ENCODE measurements around the gene JAG1. TPM values are rescaled to one million over a fixed set of nuclear protein-coding genes. Genes with fewer than 3 reads are reported as not detected.
"Not testable (repeated sequence)": the region's sequence is repeated elsewhere in the genome, so short reads cannot be mapped to it uniquely, and the experiment has no call there.

JAG1 gene
- total RNA-seq, 1 donor from 2014 or later: 172 TPM

DNA sequence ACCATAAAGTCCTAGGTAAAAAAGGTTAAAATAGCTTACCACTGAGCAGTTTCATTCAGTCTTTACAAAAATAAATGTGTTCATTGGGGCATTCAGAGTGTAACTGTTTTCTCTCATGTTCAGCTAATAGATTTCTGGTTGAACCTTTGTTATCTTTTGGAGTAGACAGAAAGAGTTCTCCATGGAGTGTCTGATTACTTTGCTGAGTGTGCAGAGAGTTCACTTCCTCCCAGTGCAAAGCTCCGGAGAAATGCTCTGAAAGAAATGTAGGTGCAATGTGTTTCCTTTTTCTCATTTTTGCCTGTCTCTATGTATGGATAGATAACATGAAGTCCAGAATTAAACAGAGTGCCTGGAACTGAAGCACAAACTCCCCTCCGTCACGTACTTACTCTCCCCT is 52.6 kb downstream of the JAG1 start:
- DNase-seq (ENCODE audit: low spot score): no peak
- TF ChIP-seq, protein P1, sequence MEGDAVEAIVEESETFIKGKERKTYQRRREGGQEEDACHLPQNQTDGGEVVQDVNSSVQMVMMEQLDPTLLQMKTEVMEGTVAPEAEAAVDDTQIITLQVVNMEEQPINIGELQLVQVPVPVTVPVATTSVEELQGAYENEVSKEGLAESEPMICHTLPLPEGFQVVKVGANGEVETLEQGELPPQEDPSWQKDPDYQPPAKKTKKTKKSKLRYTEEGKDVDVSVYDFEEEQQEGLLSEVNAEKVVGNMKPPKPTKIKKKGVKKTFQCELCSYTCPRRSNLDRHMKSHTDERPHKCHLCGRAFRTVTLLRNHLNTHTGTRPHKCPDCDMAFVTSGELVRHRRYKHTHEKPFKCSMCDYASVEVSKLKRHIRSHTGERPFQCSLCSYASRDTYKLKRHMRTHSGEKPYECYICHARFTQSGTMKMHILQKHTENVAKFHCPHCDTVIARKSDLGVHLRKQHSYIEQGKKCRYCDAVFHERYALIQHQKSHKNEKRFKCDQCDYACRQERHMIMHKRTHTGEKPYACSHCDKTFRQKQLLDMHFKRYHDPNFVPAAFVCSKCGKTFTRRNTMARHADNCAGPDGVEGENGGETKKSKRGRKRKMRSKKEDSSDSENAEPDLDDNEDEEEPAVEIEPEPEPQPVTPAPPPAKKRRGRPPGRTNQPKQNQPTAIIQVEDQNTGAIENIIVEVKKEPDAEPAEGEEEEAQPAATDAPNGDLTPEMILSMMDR (IDR thresholded peaks at IDR 0.05; ENCODE audit: unreplicated experiment): no peak
- peaks cover 7% of the 10 kb centered on the region for H3K36me3 Mint-ChIP-seq (ENCODE audit: low read depth, unreplicated experiment)
- H3K27ac Mint-ChIP-seq (ENCODE audit: unreplicated experiment): no peak overlapping the region
- H3K27me3 Mint-ChIP-seq (ENCODE audit: unreplicated experiment): no peaks in the 10 kb centered on the region
- H3K9me3 Mint-ChIP-seq (ENCODE audit: unreplicated experiment): no peaks in the 10 kb centered on the region
- no peak overlapping the region for H3K4me3 Mint-ChIP-seq (ENCODE audit: unreplicated experiment)
- H3K4me1 Mint-ChIP-seq (ENCODE audit: unreplicated experiment): peaks cover 35% of the 10 kb centered on the region

DNA sequence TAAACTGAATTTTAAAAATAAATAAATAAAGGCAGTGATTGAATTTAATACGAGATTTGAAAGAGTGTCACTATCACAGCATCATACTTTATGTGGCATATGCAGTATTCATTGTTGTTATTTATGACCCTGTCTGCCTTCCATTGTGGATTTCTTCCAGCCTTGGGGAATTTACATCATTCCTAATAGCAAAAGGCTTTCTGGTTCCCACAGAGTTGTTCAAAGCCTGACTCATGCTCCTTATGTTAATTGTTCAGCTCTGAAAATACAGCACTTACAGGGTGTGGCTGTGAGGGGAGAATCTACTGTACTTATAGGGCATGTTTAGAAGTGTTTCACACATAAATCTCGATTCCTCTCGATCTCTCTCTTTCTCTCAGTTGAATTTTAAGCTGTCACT is 54.4 kb downstream of the JAG1 start:
- Mint-ChIP-seq H3K27me3 (ENCODE audit: unreplicated experiment) (no peaks in the 10 kb centered on the region), H3K36me3 (ENCODE audit: low read depth, unreplicated experiment) (peaks cover 7% of the 10 kb centered on the region), H3K4me3 (ENCODE audit: unreplicated experiment) (no peak overlapping the region), H3K9me3 (ENCODE audit: unreplicated experiment) (no peaks in the 10 kb centered on the region), H3K27ac (ENCODE audit: unreplicated experiment) (no peak overlapping the region), H3K4me1 (ENCODE audit: unreplicated experiment) (peaks cover 27% of the 10 kb centered on the region)
- no peak for DNase-seq (ENCODE audit: low spot score)
- TF ChIP-seq, protein P1 (IDR thresholded peaks at IDR 0.05; ENCODE audit: unreplicated experiment): no peak

DNA sequence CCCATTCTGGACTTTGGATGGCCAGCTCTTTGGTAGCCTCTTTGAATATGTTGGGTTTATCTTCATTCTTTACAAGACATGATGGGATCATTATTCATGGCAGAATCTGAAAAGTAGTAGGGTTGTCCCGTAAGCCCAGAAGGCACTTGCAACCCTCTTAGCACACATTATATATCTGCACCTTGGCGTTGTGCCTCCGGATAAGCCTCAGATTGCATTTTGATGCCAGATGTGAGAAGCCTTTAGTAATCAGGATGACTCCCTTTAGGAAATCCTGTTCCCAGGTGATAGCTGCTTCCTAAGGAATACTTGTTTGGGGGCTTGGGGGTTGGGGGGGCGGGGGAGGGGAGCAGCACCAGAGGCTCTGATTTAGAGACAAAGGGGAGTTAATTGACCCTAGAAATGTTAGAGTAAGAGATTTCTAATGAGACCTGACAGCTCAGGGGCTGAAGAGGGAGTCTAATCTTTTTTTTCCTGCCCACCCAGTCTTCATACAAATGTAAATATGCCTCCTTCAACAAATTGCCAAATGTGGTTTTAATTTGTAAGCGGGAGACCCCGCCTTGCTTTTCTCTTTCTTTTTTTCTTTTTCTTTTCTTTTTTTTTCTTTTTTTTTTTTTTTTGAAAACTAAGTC is 55.1 kb downstream of the JAG1 start:
- DNase-seq (ENCODE audit: low spot score): no peak
- Mint-ChIP-seq H3K27me3 (ENCODE audit: unreplicated experiment) (no peaks in the 10 kb centered on the region), H3K9me3 (ENCODE audit: unreplicated experiment) (no peaks in the 10 kb centered on the region), H3K4me3 (ENCODE audit: unreplicated experiment) (no peak overlapping the region), H3K36me3 (ENCODE audit: low read depth, unreplicated experiment) (peaks cover 3% of the 10 kb centered on the region), H3K27ac (ENCODE audit: unreplicated experiment) (no peak overlapping the region), H3K4me1 (ENCODE audit: unreplicated experiment) (peaks cover 27% of the 10 kb centered on the region)
- TF ChIP-seq, protein P1 (IDR thresholded peaks at IDR 0.05; ENCODE audit: unreplicated experiment): no peak

DNA sequence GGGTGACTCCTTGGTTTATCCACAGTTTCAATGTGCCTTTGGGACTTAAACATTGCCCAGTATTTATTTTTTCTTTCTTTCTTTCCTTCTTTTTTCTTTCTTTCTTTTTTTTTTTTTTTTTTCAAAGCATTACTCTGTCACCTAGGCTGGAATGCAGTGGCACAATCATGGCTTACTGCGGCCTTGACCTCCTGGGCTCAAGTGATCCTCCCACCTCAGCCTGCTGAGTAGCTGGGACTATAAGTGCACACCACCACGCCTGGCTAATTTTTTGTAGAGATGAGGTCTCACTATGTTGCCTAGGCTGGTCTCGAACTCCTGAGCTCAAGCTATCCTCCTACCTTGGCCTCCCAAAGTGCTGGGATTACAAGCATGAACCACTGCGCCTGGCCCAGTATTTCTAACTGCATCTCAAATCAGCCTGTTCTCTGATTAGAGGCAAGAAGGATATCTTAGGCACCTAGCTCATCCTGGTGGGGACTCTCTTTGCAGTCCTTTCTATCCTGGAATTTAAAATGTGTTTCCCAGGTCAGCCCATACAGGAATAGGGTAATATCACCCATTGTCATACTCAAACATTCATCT is 56.2 kb downstream of the JAG1 start:
- H3K27ac Mint-ChIP-seq (ENCODE audit: unreplicated experiment); H3K9me3 Mint-ChIP-seq (ENCODE audit: unreplicated experiment); H3K27me3 Mint-ChIP-seq (ENCODE audit: unreplicated experiment); H3K36me3 Mint-ChIP-seq (ENCODE audit: low read depth, unreplicated experiment); DNase-seq (ENCODE audit: low spot score); H3K4me3 Mint-ChIP-seq (ENCODE audit: unreplicated experiment): not testable (repeated sequence)
- H3K4me1 Mint-ChIP-seq (ENCODE audit: unreplicated experiment): peaks cover 27% of the 10 kb centered on the region

DNA sequence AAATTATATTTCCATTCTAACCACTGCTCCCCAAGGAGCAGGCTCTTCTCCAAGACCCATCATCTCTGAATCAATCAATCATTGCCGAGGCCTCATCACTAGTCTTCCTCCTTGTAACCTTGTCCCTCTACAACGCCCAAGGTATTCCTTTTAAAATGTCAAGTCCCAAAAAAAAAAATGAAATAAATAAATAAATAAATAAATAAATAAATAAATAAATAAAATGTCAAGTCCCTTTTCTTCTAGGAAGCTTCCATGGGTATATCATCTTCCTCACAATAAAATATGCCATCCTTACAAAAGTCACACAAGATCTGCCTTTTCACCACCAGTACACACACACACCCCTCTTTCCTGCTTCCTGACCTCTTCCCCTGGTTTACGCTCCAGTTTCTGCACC is 57.6 kb downstream of the JAG1 start:
- Mint-ChIP-seq H3K4me3 (ENCODE audit: unreplicated experiment) (peak overlapping the region; percentile 8), H3K9me3 (ENCODE audit: unreplicated experiment) (no peaks in the 10 kb centered on the region), H3K27me3 (ENCODE audit: unreplicated experiment) (no peaks in the 10 kb centered on the region)

More for the DNA sequence above, 57.6 kb downstream of the JAG1 start:
- Mint-ChIP-seq H3K27ac (ENCODE audit: unreplicated experiment) (no peak overlapping the region), H3K36me3 (ENCODE audit: low read depth, unreplicated experiment) (no peaks in the 10 kb centered on the region), H3K4me1 (ENCODE audit: unreplicated experiment) (peaks cover 21% of the 10 kb centered on the region)
- TF ChIP-seq, protein P1 (IDR thresholded peaks at IDR 0.05; ENCODE audit: unreplicated experiment): no peak
- DNase-seq (ENCODE audit: low spot score): no peak
